GM12875 (cell line): ENCODE results near the gene OR13H1.
"Not testable (repeated sequence)": the region's sequence is repeated elsewhere in the genome, so short reads cannot be mapped to it uniquely, and the experiment has no call there.

Experiments
- H3K4me3 ChIP-seq: one replicate; pipeline ENCODE4 v1.5.1; 2011; ENCODE audit warnings: low read depth, low read length, control low read depth
- CTCF ChIP-seq: IDR thresholded peaks from 2 replicates; pipeline ENCODE4 v1.5.1; 2011; ENCODE audit warnings: low read depth, mild to moderate bottlenecking, control low read depth, inconsistent platforms, low read length, moderate library complexity, borderline replicate concordance; ENCODE audit not compliant: insufficient read depth

OR13H1 gene

GRCh38 chrX:131564553-131565229 is 20.8 kb downstream of the OR13H1 start:
- no peak overlapping the region for H3K4me3 ChIP-seq
- no peak for TF ChIP-seq CTCF

GRCh38 chrX:131565909-131566308 is 22.0 kb downstream of the OR13H1 start:
- TF ChIP-seq CTCF: no peak
- no peak overlapping the region for H3K4me3 ChIP-seq

- no peak for TF ChIP-seq CTCF
- H3K4me3 ChIP-seq: no peak overlapping the region
Measured at GRCh38 chrX:131571348-131571747, 27.5 kb downstream of the OR13H1 start.

GRCh38 chrX:131572372-131573014 is 28.6 kb downstream of the OR13H1 start:
- no peak for TF ChIP-seq CTCF
- no peak overlapping the region for H3K4me3 ChIP-seq

GRCh38 chrX:131577413-131577812 is 33.5 kb downstream of the OR13H1 start:
- no peak for TF ChIP-seq CTCF
- no peak overlapping the region for H3K4me3 ChIP-seq

GRCh38 chrX:131577999-131578734 is 34.3 kb downstream of the OR13H1 start:
- no peak overlapping the region for H3K4me3 ChIP-seq
- no peak for TF ChIP-seq CTCF

GRCh38 chrX:131578735-131579367 is 35.0 kb downstream of the OR13H1 start:
- H3K4me3 ChIP-seq: not testable (repeated sequence)
